HL-60/S4 treated with phorbol 12-myristate 13-acetate at 8.2 ng/mL for 4 days and 3 days (cell line): Measurements from ENCODE around the gene ENSA.
"Not testable (repeated sequence)": the region's sequence is repeated elsewhere in the genome, so short reads cannot be mapped to it uniquely, and the experiment has no call there.

Experiments
- in situ Hi-C: fragments of 300-500 bp; cut with MboI; formaldehyde crosslinking; loops from 2 replicates; pipeline ENCODE4 v1.15.0; 2022; ENCODE audit warnings: low sequenced_read_pairs

Gene ENSA

DNA sequence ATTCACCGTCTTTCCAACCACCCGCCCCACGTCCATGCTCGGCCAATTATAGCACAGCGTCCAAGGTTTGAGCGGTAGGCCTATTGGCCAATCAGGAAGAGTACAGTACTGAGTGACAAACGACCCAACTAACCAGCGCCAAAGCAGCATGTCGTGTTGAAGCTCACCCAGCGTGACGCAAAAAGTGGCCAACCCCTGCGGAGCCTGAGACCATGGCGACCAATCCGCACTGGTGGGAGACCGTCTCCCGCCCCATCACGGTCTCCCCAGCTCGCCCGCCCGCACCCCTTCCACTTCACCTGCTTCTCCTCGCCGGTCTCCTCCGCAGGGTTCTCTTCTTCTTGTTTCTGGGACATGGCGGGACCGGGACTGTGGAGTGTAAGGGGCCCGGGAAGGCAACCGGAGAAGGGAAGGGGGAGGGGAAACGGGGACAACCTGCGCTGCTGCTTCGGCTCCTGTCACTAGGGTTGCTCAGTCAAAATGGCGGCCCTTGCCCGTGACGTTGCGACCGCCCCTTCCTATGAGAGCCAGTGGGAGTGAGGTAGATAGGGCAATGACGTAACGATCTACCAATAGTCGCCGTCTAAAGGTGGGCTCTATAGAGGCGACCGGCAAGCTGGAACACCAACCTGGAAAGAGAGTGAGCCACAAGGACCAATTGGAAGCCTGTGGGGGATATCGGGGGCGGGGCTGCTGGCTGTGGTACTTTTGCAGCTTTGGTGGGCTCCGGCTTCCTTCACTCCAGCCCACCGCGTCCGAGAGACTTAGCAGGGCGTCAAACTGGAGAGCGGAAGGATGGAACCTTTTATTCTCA lies at the start of gene ENSA:
TSS of gene ENSA (minus strand) at position 498 of the 814 bp plus-strand sequence. CDS start at position 356, 142 bp downstream.
- in situ Hi-C loops, result no loop called here

DNA sequence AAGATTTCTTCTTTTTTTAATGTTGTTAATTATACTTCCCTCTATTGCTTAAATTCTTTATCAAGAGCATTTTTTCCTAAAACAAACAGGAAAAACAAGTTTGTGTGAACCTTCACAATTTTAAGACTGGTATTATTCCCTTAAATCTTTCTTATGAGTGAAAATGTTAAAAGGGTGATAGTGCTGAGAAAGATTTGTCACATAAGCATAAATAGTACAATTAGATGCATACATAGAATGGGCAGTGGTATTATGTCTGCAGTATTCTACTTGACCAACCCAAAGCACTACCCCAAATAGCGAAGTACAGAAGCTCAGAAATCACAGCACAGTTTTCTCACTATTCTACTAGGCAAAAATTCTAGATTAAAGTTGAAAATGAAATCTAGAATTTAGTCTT lies 49.6 kb upstream of the ENSA start:
- in situ Hi-C loops, result no loop called here

- in situ Hi-C loops, result no loop called here
These were observed 45.5 kb upstream of the ENSA start for GRCh38 chr1:150674881-150675280.

GRCh38 chr1:150663321-150663720 lies 33.9 kb upstream of the ENSA start:
- in situ Hi-C loops, result no loop called here

GRCh38 chr1:150662811-150663210 lies 33.4 kb upstream of the ENSA start:
- in situ Hi-C loops, result no loop called here

- in situ Hi-C loops, result no loop called here
These were observed 31.7 kb upstream of the ENSA start for GRCh38 chr1:150661156-150661555.

- in situ Hi-C loops, result no loop called here
These were observed 31.2 kb upstream of the ENSA start for GRCh38 chr1:150660584-150660983.

DNA sequence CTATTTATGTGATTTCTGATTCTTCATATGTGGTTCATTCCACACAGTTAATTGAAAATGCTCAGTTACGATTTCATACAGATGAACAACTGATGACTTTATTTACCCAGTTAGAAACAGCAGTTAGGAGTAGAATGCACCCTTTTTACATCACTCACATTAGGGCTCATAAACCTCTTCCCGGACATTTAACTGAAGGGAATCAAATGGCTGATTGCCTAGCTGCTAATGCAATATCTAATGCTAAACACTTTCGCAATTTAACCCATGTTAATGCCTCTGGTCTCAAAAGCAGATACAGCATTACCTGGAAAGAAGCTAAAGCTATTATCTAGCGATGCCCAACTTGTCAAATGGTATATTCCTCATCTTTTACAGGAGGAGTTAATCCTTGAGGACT lies 27.7 kb upstream of the ENSA start:
- in situ Hi-C loops, result not testable (repeated sequence)

DNA sequence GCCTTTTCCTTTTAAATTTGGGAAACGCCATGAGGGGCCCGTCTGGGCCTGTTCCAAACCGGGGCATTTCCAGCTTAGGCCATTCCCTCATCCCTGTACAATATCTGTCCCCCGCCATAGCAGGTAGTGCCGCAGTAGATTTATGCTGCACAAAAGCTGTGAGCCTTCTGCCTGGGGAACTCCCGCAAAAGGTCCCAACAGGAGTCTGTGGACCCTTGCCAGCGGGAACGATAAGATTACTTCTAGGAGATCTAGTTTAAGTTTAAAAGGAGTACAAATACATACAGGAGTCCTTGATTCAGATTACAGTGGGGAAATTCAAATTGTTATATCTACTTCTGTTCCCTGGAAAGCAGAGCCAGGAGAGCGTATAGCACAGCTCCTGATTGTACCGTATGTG lies 25.2 kb upstream of the ENSA start:
- in situ Hi-C loops, result not testable (repeated sequence)

- in situ Hi-C loops, result no loop called here
These were observed 20.8 kb upstream of the ENSA start for GRCh38 chr1:150650193-150650592.

DNA sequence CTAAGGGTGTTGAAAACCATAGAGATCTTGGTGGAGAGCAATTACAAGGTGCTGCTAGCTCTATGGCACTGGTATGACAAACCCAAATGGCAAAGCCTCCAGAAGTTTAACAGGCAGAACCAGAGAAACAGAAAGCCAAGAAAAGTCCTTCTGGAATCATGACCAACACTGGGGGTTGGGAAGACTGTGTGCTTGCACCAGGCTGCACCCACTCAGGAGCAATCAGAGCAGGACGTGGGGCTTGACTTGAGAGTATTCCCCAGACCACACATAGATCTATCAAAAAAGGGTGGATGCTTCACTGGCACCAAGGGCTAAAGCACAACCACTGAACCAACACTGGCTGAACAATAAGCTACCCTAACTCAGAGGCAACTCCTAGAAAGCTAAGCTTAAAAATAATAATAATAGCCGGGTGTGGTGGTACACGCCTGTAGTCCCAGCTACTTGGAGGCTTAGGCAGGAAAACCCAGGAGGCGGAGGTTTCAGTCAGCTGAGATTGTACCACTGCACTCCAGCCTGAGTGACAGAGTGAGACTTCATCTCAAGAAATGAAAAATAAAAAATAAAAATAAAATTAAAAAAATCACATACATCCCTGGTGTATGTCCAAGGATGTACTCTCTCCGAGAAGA lies 20.1 kb upstream of the ENSA start:
- in situ Hi-C loops, result no loop called here

DNA sequence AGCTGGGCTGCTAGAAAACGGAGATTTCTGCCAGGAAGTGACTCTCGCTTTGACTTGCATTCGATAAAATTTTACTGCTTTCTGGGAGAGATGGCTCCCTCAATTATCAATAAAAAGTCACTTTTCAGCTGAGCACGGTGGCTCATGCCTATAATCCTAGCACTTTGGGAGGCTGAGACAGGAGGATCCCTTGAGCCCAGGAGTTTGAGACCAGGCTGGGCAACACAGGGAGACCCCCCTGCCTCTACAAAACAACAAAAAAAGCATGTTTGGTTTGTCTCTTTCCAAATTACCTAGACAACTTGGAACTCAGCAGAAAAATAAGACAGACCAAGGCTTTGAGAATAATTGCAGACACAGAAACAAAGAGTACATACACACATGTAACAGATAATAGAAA lies 12.9 kb upstream of the ENSA start:
- in situ Hi-C loops, result no loop called here

GRCh38 chr1:150641126-150641815 lies 11.9 kb upstream of the ENSA start:
- in situ Hi-C loops, result not testable (repeated sequence)

- in situ Hi-C loops, result not testable (repeated sequence)
These were observed 9.0 kb upstream of the ENSA start for GRCh38 chr1:150638430-150638829.

DNA sequence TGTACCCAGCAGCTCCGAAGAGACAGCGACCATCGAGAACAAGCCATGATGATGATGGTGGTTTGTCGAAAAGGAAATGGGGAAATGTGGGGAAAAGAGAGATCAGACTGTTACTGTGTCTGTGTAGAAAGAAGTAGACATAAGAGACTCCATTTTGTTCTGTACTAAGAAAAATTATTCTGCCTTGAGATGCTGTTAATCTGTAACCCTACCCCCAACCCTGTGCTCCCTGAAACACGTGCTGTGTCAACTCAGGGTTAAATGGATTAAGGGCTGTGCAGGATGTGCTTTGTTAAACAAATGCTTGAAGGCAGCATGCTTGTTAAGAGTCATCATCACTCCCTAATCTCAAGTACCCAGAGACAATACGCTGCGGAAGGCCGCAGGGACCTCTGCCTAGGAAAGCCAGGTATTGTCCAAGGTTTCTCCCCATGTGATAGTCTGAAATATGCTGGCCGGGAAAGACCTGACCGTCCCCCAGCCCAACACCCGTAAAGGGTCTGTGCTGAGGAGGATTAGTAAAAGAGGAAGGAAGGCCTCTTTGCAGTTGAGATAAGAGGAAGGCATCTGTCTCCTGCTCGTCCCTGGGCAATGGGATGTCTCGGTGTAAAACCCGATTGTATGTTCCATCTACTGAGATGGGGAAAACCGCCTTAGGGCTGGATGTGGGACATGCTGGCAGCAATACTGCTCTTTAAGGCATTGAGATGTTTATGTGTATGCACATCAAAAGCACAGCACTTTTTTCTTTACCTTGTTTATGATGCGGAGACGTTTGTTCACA lies 5.6 kb upstream of the ENSA start:
- in situ Hi-C loops, result not testable (repeated sequence)

GRCh38 chr1:150628766-150629114 lies 672 bp downstream of the ENSA start:
- in situ Hi-C loops, result no loop called here

DNA sequence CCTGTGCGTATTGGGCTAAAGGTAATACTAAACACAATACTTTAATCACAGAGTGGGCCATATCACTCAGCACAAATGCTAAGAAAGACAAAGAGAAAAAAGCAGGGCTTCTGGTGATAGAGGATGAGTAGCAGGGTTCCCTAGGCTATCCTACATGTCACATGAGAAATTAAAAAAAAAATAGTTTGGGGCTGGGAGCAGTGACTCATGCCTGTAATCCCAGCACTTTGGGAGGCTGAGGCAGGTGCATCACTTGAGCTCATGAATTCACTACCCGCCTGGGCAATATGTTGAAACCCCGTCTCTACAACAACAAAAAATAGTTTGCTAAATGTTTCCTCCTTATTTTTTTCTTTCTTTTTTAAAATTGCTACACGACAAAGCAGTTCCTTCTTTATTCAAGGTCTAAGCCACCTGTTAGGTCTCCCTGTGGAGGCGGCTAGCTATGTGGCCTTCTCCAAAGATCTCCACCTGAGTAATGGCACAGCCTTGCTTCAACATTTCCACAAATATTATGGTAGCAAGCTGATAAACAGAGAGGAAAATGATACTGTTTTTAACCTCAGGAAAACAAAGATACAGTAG lies 1.5 kb downstream of the ENSA start:
- in situ Hi-C loops, result no loop called here

DNA sequence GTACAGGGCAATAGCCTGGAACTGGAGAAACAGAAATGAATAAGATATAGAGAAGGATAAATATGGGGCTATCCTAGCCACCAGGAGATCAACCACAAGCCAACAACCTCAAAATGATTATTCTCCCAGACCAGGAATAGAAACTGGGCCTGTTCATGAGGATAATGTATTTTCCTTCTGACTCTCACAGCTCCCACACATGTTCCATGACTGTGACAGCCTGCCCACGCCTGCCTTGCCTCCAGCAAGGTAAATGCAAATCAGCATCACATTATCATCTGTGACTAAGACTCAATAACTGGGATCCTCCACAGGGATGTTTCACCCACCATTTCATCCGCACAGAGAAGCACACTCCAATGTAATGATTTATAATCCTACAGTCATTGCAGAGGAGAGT lies 3.3 kb downstream of the ENSA start:
- in situ Hi-C loops, result no loop called here

GRCh38 chr1:150624546-150624945 lies 4.9 kb downstream of the ENSA start:
- in situ Hi-C loops, result not testable (repeated sequence)

DNA sequence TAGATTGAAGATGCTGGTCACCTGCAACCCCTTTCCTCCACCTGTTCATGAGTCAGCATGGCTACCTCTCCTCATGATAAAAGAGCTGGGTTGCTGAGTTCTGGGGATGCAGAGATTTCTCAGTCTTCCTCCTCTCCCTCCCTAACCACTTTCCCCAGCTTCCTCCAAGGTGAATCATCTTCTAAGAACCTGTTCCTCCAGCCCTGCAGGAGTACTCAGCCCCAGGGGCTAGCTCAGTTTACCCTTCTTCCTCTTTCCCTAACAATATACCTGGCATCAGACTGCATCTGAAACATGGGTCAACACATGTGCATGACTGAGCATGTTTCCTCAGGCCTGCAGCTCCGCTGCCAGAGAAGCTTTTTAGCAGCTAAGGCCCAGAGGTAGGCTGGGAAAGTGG lies 5.3 kb downstream of the ENSA start:
- in situ Hi-C loops, result not testable (repeated sequence)
